ENCODE data around the gene SERHL2.
"Not testable (repeated sequence)": the region's sequence is repeated elsewhere in the genome, so short reads cannot be mapped to it uniquely, and the experiment has no call there.

SERHL2 gene

DNA sequence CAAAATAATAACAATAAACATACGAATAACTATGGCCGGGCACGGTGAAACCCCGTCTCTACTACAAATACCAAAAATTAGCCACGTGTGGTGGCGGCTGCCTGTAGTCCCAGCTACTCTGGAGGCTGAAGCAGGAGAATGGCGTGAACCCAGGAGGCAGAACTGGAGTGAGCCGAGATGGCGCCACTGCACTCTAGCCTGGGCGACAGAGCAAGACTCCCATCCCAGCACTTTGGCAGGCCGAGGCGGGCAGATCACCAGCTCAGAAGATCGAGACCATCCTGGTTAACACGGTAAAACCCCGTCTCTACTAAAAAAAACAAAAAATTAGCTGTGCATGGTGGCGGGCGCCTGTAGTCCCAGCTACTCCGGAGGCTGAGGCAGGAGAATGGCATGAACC, 17.1 kb upstream of the SERHL2 start:
- not testable (repeated sequence) for DNase-seq

DNA sequence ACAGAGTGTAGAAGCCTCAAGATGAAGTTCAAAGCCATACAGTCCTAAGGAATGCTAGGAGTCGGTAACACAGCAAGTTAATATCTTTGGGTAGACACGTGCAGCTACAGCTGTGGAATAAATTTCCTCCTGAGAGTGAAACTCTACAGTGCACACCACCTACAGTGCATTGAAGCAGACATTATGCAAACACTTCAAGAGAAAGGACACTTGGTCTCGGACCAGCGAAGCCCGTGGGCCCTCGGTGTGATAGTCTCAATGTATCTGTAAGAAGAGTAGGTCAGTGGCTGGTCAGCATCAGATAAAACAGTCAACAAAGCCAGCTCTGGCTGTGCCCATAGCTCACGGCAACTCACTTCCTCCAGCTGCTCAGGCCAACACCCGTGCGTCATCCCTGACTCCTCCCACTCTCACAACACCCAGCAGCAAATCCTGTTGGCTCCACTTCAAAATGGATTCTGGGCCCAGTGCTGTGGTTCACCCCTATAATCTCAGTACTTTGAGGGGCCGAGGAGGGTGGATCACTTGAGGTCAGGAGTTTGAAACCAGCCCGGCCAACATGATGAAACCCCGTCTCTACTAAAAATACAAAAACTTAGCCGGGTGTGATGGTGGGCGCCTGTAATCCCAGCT, 16.4 kb upstream of the SERHL2 start:
- not testable (repeated sequence) for DNase-seq

DNA sequence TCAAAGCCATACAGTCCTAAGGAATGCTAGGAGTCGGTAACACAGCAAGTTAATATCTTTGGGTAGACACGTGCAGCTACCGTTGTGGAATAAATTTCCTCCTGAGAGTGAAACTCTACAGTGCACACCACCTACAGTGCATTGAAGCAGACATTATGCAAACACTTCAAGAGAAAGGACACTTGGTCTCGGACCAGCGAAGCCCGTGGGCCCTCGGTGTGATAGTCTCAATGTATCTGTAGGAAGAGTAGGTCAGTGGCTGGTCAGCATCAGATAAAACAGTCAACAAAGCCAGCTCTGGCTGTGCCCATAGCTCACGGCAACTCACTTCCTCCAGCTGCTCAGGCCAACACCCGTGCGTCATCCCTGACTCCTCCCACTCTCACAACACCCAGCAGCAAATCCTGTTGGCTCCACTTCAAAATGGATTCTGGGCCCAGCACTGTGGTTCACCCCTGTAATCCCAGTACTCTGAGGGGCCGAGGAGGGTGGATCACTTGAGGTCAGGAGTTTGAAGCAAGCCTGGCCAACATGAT, 14.5 kb upstream of the SERHL2 start:
- DNase-seq, result not testable (repeated sequence)

DNA sequence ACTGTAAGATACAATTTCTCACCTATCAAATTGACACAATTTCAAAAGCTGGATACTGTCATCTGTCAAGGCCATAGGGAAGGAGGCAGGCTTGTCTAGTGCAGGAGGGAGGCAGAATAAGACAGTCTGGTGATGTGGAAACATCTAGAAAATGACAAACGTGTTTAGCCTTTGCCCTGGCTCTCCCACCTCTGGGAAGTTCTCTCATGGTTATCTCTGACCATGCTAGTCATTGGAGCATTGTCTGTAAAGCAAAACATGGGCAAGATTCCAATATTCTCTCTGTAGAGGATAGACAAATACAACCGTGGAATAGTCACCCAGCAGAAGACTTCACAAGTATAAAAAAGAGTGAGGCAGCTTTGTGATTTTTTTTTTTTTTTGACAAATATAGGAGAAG, 9.1 kb upstream of the SERHL2 start:
- no peak for DNase-seq

DNA sequence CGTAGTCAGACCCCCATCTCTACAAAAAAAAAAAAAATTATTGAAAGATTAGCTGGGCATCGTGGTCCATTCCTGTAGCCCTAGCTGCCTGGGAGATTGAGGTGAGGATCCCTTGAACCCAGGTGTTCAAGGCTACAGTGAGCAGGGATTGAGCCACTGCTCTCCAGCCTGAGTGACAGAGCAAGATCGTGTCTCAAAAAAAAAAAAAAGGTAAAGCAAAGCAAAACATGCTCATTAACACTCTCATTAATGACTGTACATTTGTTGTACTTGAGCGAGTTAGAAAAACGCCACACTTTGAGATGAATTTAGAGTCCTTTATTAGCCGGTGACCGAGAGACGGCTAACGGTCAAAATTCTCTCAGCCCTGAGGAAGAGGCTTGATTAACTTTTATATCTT, 6.2 kb upstream of the SERHL2 start:
- DNase-seq, result no peak

DNA sequence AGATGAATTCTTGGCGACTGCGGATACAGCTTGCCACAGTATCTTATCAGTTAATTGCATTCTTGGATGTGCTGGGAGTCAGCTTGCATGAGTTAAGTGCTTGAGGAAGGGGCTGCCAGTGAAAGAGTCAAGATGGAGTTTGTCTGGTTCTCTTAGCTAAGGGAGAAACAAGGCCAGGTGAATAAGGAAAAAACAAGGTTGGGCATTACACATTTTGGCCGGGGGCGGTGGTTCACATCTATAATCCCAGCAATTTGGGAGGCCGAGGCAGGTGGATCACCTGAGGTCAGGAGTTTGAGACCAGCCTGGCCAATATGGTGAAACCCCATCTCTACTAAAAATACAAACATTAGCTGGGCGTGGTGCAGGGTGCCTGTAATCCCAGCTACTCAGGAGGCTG, 5.6 kb upstream of the SERHL2 start:
- not testable (repeated sequence) for DNase-seq

DNA sequence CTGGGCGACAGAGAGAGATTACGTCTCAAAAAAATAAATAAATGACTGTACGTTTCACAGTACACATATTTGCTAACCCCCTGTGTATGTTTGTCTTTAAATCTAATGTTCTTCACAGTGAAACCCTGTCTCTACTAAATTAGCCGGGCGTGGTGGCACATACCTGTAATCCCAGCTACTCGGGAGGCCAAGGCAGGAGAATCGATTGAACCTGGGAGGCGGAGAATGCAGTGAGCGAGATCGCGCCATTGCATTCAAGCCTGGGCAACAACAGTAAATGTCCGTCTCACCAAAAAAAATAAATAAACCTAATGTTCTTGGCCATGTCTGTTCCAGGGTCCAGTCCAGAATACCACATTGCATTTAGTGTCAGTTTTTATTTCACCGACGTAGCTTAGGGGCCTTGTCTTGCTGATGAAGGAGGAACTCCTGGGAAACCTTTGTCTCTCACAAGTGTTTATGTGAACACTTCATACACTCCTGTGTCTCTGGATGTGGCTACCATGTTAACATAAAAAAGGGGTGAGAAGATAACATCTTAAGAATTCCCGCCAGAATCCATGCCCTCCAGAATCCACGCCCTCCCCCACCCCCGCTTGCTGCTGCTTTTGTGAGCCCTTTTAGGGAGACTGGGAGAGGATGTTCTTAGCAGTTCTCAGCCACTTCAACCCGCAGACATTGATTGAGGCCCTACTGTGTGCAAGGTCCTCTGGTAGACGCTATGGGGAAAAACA, 5.0 kb upstream of the SERHL2 start:
- no peak for DNase-seq

DNA sequence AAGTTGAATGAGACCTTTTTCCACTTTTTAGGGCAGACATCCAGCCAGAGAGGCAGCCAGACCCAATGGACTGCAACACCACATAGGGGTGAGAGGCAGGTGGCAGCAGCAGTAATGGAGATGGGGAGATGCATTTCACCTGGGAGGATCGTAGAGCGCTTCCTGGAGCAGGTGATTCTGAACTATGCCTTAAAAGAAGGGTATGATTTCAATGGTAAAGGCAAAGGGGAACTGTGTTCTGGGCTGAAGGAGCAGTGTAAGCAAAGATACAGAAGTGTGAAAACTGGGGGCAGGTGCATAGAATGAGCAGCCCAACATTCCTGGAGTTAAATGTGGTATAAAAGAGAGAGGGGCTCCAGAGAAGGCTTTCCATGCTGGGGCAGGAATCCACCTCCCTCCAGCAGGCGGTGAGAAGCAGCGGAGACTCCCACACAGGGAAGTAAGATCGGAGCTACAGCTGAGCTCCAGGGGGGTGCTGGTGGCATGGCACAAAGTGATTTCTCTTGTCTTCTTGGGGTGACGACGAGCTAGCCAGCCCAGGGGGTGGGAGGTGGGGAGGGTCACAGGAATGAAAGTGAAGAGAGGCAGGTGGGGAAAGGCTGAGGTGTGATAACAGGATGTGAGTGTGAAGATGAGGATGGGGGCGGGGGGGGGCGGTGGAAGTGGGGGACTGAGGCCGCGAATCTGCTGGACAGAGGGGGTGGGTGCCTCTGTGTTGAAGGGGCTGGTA, 4.3 kb upstream of the SERHL2 start:
- no peak for DNase-seq

DNA sequence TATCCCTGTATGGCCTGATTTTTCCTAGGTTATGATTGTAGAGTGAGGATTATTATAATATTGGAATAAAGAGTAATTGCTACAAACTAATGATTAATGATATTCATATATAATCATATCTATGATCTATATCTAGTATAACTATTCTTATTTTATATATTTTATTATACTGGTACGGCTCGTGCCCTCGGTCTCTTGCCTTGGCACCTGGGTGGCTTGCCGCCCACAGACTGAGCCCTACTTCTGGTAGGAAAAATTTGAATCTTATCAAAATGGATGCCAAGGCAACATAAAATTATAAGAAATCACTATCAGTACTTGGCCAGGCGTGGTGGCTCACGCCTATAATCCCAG, 1.5 kb upstream of the SERHL2 start:
- not testable (repeated sequence) for DNase-seq

DNA sequence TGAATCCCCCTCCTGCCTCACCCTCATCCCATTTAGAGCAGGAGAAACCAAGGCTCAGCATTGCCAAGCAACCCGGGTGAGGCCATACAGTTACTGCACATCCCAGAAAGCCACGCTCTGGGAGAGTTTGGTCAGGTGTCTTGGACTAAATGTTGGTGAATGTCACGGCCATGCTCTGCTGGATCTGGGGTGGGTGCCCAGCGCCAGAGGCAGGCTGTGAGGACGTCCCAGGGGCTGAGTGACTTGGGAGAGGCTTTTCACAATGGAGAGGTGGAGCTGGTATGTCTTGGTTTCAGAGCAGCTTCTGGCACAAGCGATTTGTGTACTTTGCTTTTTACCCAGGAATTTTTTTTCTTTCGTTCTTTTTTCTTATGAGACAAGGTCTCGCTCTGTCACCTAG, 6.6 kb downstream of the SERHL2 start:
- DNase-seq, result no peak

DNA sequence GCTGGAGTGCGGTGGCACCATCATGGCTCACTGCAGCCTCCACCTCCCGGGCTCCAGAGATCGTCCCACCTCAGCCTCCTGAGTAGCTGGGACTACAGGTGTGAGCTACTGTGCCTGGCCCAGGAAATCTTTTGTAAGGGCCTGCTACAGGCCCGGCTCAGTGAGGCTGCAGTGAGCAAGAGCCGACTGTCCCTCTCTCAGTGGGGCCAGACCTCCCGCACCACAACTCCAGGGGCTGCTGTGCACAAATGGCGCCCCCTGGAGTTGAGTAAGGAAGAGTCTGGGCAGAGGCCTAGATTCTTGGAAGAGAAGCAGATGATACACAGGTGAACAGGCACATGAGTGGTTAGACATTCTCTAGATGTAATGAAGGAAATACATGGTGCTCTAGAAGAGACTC, 7.0 kb downstream of the SERHL2 start:
- DNase-seq, result no peak

DNA sequence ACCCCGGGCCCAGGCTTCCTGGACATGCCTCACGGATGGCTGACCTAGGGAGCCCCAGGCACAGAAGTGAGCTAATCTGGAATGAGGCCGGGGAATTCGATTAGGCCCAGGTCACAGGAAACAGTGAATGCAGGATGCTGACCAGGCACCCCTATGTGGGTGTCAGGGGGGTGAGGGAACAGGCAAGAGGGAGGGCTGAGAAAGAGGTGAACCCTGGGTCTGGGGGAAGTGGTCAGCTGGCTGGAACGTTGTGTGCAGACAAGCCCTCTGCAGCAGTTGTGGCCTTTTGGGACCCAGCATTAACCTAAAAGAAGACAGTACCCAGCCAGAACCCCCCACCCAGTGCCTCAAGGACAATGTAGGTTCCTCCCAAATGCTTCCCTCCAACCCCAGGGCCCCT, 8.1 kb downstream of the SERHL2 start:
- no peak for DNase-seq

DNA sequence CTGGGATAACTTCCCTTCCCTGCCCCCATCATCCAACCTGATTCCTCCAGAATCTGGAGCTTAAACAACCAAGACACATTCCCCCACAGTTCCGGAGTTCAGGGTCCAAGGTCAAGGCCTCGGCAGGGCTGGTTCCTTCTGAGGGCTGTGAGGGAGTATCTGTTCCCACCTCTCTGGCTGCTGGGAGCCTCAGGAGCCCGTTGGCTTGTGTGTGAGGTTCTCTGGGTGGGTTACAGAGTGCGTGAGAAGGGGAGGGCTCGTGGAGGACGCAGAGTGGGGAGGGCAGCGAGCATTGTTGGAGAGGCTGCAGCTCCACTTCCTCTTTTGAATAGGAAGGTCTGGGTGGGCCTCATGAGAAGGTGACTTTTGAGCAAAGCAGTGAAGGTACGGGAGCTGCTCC, 8.5 kb downstream of the SERHL2 start:
- no peak for DNase-seq

DNA sequence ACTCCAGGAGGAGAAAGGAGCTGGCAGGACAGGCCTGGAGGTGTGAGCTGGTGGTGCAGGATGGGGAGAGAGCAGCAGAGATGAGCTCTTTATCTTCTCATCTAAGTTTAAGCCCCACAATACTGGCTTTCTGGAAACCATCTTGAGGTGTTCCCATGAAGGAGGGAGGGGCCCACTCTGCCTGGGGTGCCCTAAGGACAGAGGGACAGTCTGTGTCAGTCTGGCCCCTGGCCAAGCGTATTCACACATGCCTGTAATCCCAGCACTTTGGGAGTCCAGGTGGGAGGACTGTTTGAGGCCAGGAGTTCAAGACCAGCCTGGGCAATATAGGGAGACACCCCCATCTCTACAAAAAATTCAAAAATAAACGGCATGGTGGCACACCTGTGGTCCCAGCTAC, 8.9 kb downstream of the SERHL2 start:
- no peak for DNase-seq

DNA sequence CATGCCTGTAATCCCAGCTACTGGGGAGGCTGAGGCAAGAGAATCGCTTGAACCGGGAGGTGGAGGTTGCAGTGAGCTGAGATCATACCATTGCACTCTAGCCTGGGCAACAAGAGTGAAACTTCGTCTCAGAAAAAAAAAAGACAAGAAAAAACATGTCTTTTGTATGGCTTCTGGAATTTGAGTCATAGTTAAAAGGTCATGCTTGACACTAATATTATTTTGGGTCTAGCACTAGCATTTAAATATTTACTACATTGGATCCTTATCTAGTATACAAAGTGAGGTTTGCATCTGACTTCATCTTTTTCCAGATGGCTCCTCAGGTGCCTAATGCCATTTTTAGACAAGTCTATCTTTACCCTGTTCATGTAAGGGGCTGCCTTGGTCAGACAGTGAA, 10.2 kb downstream of the SERHL2 start:
- not testable (repeated sequence) for DNase-seq

DNA sequence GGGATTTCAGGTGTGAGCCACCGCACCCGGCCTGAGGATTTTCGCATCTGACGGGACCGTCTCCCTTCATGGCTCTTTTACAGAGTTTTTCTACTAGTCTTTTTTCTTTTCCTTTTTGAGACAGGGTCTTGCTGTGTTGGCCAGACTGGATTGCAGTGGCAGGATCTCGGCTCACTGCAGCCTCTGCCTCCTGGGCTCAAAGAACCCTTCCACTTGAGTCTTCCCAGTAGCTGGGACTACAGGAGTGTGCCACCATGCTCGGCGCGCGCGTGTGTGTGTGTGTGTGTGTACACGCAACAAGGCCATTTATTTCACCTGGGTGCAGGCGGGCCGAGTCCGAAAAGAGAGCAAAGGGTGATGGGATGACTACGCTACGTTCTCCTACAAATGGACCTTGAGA, 10.9 kb downstream of the SERHL2 start:
- no peak for DNase-seq

DNA sequence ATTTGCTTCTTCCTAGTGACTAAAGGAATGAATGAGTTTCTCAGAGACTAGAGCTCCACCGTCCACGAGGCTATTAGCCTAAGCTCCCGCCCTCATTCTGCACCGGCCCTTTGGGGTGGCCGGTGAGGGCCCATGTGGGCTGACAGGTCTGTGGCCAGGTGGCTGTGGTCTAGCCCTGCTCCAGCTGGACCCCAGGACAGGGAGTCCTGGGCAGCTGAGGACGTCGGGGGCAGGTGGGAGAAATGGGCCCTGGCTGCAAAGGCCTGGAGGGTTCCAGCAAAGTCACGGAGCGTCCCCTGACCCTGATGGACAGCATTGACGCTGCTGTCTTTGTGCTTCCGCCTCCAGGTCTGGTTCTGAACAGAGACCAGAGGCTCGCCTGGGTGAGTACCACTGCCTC, 12.2 kb downstream of the SERHL2 start:
- no peak for DNase-seq

DNA sequence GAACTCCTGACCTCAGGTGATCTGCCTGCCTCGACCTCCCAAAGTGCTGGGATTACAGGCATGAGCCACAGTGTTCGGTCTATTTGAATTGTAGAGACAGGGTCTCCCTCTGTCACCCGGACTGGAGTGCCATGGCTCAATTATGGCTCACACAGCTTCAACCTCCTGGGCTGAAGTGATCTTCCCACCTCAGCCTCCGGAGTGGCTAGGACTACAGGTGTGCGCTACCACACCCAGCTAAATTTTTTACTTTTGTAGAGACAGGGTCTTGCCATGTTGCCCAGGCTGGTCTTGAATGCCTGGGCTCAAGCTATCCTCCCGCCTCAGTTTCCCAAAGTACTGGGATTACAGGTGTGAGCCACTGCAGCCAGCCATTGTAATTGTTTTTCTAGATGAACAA, 14.2 kb downstream of the SERHL2 start:
- DNase-seq, result not testable (repeated sequence)

DNA sequence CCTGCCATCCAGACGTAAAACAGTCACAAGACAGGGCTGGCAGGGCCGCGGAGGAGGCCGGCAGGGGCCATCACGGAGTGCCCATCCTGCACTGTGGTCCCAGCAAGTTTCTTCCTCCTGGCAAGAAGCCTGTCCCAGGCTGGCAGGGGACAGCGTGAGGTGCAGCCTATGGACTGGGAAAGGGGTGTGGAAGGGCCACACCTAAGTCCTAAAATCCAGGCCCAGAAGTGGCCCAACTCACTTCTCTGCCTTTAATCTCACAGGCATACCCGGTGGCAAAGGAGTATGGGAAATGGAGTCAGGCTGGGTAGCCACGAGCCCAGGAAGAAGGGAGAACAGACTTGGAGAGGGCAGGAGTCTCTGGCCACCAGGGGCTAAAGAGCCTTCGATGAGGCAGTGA, 16.8 kb downstream of the SERHL2 start:
- DNase-seq, result not testable (repeated sequence)

DNA sequence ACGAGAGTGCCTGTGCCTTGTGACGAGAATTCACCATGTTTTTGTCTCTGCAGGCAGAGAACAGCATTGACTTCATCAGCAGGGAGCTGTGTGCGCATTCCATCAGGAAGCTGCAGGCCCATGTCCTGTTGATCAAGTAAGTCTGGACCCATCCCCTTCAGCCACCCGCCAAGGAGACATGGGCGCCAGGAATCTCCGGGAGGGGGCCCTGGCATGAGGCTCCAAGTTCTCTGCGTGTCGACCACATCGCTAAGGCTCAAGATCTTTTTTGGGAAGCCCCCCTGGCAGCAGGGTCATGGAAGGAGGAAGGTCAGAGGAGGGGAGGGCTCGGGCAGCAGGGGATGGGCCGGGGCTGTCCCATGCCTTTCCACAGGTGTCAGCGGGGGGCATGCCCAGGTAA, 17.3 kb downstream of the SERHL2 start:
- not testable (repeated sequence) for DNase-seq

DNA sequence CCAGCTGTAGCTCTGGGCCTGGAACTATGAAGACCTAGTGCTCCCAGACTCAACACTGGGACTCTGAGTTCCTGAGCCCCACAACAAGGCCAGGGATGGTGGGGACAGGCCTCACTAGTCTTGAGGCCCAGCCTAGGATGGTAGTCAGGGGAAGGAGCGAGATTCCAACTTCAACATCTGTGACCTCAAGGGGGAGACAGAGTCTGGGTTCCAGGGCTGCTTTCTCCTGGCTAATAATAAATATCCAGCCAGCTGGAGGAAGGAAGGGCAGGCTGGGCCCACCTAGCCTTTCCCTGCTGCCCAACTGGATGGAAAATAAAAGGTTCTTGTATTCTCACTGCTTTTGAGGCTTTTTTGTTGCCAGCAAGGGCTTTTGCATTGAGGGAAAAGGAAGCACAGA, 20.3 kb downstream of the SERHL2 start:
- not testable (repeated sequence) for DNase-seq

DNA sequence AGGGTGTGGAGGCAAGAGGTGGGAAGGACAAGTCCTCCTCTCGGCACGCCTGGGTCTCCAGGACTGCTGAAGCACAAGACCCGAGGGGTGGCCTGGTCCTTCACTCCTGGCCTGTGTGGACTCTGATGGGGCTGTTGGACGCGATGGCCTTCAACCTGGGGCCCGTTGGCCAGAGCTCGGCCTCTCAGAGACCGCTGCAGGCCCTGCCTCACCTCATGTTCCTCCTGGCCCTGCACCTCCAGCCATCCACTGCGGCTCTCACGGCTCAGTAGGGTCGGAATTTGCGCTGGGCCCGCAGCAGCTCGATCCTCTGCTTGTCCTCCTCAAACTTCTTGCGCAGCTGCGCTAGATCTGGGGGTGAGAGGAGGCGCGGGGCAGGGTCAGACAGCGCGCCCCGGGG, 20.7 kb downstream of the SERHL2 start:
- DNase-seq, result not testable (repeated sequence)

DNA sequence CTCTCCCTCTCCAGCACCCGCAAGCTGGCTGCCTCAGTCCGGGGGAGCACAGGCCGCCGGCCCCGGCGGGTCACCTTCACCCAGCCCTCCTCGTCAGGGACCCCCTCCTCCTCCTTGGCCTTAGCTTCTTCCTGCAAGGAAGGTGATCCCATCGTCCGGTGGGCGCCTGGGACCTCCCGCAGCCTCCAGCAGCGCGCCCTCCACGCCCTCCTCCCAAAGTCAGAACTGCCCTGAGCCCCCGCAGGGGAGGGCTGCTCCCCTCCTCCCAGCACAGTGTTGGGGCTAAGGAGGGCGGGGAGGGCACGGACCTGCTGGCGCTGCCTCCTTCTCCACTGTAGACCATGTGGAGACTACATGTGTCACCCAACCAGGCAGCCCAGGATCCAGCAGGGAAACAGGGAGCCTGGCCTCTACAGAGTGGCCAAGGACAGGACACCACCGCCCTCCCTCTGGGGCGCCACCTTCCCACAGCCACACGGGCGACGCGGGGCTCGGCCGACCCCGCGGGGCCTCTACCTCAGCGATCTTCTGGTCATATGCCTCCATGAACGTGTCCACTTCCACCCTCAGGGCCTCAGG, 22.3 kb downstream of the SERHL2 start:
- not testable (repeated sequence) for DNase-seq

DNA sequence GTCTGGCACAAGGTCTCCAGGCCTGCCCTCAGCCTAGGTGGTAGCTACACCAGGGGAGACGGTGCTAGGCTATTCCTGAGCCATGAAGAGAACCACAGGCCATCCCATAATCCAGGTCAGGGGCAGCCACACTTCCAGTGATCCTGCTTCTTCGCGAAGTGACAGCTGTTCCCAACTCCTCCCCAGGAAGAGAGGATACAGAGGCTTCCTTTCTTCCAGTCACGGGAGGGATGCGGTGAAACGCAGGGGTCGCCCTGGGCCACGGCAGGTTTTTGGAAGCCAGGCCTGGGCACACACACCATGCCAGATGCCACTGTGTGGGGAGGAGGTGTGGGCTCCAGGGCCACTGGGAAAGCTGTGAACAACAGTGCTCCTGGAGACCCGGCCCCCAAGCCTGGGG, 23.4 kb downstream of the SERHL2 start:
- DNase-seq, result not testable (repeated sequence)
